ENCODE measurements around the gene TAF6L. TPM values are rescaled to one million over a fixed set of nuclear protein-coding genes. Genes with fewer than 3 reads are reported as not detected.
A peak's percentile ranks its signal among the peaks of the same experiment; 100 is the strongest.

TAF6L gene
- polyA plus RNA-seq, 3 donors = 5.1 to 35.5 (median 5.3) TPM

GRCh38 chr11:62799486-62799885 is 28.3 kb downstream of the TAF6L start:
- H3K36me3 Mint-ChIP-seq = peaks cover 87 to 96% of the 10 kb centered on the region in 2 donors
- Histone ChIP-seq H3K4me2 (replicated peaks; ENCODE audit: extremely low read depth, low read length, poor library complexity, severe bottlenecking) (no peak overlapping the region), H3K9ac (ENCODE audit: insufficient read depth, low read length, poor library complexity, severe bottlenecking) (no peak overlapping the region), H2AFZ (ENCODE audit: insufficient read depth, low read depth, low read length, poor library complexity, severe bottlenecking) (no peak overlapping the region), H3K36me3 (replicated peaks in 1 of 2; ENCODE audit: control insufficient read depth in 1 of 2, insufficient read depth in 2 of 2, low read length in 2 of 2) (peaks cover 90 to 93% of the 10 kb centered on the region in 2 donors), H3K27ac (ENCODE audit: low read depth in 1 of 2, low read length in 2 of 2) (peak overlapping the region in 1 of 2 donors; percentile 15), H3K4me1 (ENCODE audit: control insufficient read depth in 1 of 2, insufficient read depth in 2 of 2, low read length in 2 of 2) (peaks cover 13% of the 10 kb centered on the region in 2 donors), H3K27me3 (ENCODE audit: control insufficient read depth in 2 of 2, insufficient read depth in 2 of 2, low read length in 2 of 2) (no peaks in the 10 kb centered on the region), H4K20me1 (ENCODE audit: insufficient read depth, low read length) (peaks cover 98% of the 10 kb centered on the region), H3K79me2 (ENCODE audit: insufficient read depth, low read length) (peaks cover 90% of the 10 kb centered on the region), H3K4me3 (replicated peaks in 1 of 3; ENCODE audit: low read depth in 2 of 3, low read length in 3 of 3) (no peak overlapping the region), H3K9me3 (replicated peaks in 1 of 2; ENCODE audit: control insufficient read depth in 1 of 2, insufficient read depth in 1 of 2, low read length in 2 of 2) (no peaks in the 10 kb centered on the region)
- TF ChIP-seq, protein P1, sequence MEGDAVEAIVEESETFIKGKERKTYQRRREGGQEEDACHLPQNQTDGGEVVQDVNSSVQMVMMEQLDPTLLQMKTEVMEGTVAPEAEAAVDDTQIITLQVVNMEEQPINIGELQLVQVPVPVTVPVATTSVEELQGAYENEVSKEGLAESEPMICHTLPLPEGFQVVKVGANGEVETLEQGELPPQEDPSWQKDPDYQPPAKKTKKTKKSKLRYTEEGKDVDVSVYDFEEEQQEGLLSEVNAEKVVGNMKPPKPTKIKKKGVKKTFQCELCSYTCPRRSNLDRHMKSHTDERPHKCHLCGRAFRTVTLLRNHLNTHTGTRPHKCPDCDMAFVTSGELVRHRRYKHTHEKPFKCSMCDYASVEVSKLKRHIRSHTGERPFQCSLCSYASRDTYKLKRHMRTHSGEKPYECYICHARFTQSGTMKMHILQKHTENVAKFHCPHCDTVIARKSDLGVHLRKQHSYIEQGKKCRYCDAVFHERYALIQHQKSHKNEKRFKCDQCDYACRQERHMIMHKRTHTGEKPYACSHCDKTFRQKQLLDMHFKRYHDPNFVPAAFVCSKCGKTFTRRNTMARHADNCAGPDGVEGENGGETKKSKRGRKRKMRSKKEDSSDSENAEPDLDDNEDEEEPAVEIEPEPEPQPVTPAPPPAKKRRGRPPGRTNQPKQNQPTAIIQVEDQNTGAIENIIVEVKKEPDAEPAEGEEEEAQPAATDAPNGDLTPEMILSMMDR (IDR thresholded peaks at IDR 0.05) = no peak
- H3K4me1 Mint-ChIP-seq = peaks cover 12% of the 10 kb centered on the region
- DNase-seq = no peak
- no peak overlapping the region for H3K27ac Mint-ChIP-seq
- WGBS (ENCODE audit: insufficient coverage) = 95% methylated on average over 8 of the region's 10 CpGs
- H3K9me3 Mint-ChIP-seq = no peaks in the 10 kb centered on the region
- no peak overlapping the region for H3K4me3 Mint-ChIP-seq
- peaks cover 0 to 1% (median 0%) of the 10 kb centered on the region in 3 donors for H3K27me3 Mint-ChIP-seq (ENCODE audit: low read depth in 3 of 3)
- intact Hi-C loops (cut with micrococcal nuclease) = no loop called here

- Mint-ChIP-seq H3K9me3 (no peaks in the 10 kb centered on the region), H3K27ac (peak overlapping the region in 4 of 7 donors; percentile 19 to 66 (median 63)), H3K36me3 (peaks cover 71 to 80% of the 10 kb centered on the region in 2 donors), H3K4me1 (peaks cover 14% of the 10 kb centered on the region), H3K4me3 (no peak overlapping the region), H3K27me3 (ENCODE audit: low read depth in 3 of 3) (peaks cover 0 to 1% (median 0%) of the 10 kb centered on the region in 3 donors)
- Histone ChIP-seq H3K4me1 (ENCODE audit: control insufficient read depth in 1 of 2, insufficient read depth in 2 of 2, low read length in 2 of 2) (peaks cover 19 to 21% of the 10 kb centered on the region in 2 donors), H3K9me3 (replicated peaks in 1 of 2; ENCODE audit: control insufficient read depth in 1 of 2, insufficient read depth in 1 of 2, low read length in 2 of 2) (no peaks in the 10 kb centered on the region), H3K27me3 (ENCODE audit: control insufficient read depth in 2 of 2, insufficient read depth in 2 of 2, low read length in 2 of 2) (no peaks in the 10 kb centered on the region), H2AFZ (ENCODE audit: insufficient read depth, low read depth, low read length, poor library complexity, severe bottlenecking) (no peak overlapping the region), H4K20me1 (ENCODE audit: insufficient read depth, low read length) (peaks cover 88% of the 10 kb centered on the region), H3K4me2 (replicated peaks; ENCODE audit: extremely low read depth, low read length, poor library complexity, severe bottlenecking) (no peak overlapping the region), H3K36me3 (replicated peaks in 1 of 2; ENCODE audit: control insufficient read depth in 1 of 2, insufficient read depth in 2 of 2, low read length in 2 of 2) (peaks cover 74 to 77% of the 10 kb centered on the region in 2 donors), H3K79me2 (ENCODE audit: insufficient read depth, low read length) (peaks cover 91% of the 10 kb centered on the region), H3K27ac (ENCODE audit: low read depth in 1 of 2, low read length in 2 of 2) (peak overlapping the region in 1 of 2 donors; percentile 32), H3K9ac (ENCODE audit: insufficient read depth, low read length, poor library complexity, severe bottlenecking) (no peak overlapping the region), H3K4me3 (replicated peaks in 1 of 3; ENCODE audit: low read depth in 2 of 3, low read length in 3 of 3) (no peak overlapping the region)
- WGBS (ENCODE audit: insufficient coverage) = 100% methylated on average over 1 of the region's 4 CpGs
- no peak for DNase-seq
- TF ChIP-seq, protein P1 (IDR thresholded peaks at IDR 0.05) = no peak
- intact Hi-C loops (cut with micrococcal nuclease) = loop anchor here in 1 of 2 donors (5.0 kb wide), 1 partner anchor 36 kb away; the partner anchor contains the start of gene WDR74
These were observed 29.9 kb downstream of the TAF6L start for GRCh38 chr11:62801071-62801470.

Measured in CD14-positive monocyte (primary cell).